GM23338 (cell line): ENCODE data around the gene PDIA6. TPM values are rescaled to one million over a fixed set of nuclear protein-coding genes. Genes with fewer than 3 reads are reported as not detected.

Experiments used
- ATAC-seq: fragments of 200-7000 bp; cut with Tn5 transposase; 3 replicates; pipeline ENCODE4 v1.9.1; 2020
- DNase-seq: peaks from one replicate; pipeline ENCODE4 v3.0.0-alpha.2; 2015; ENCODE audit warnings: low spot score
- H2AFZ ChIP-seq: fragments of 200-600 bp; sonication (generic); 2 replicates; pipeline ENCODE4 v1.8.0; 2016; ENCODE audit warnings: antibody characterized with exemption, mild to moderate bottlenecking, moderate library complexity
- H3F3A ChIP-seq: fragments of 200-600 bp; sonication (generic); replicated peaks from 2 replicates; pipeline ENCODE4 v1.8.0; 2017; ENCODE audit warnings: antibody characterized with exemption, mixed run types, low read depth
- H3K27ac ChIP-seq: fragments of 200-600 bp; sonication (generic); 2 replicates; pipeline ENCODE4 v1.6.1; 2016; ENCODE audit warnings: low read depth
- H3K27me3 ChIP-seq: fragments of 200-600 bp; sonication (generic); 2 replicates; pipeline ENCODE4 v1.8.0; 2016; ENCODE audit warnings: mild to moderate bottlenecking, mixed run types, moderate library complexity; ENCODE audit not compliant: insufficient read depth
- H3K36me3 ChIP-seq: fragments of 200-600 bp; sonication (generic); 2 replicates; pipeline ENCODE4 v1.8.0; 2016; ENCODE audit warnings: mild to moderate bottlenecking; ENCODE audit not compliant: insufficient read depth
- H3K4me1 ChIP-seq: fragments of 200-600 bp; sonication (generic); 2 replicates; pipeline ENCODE4 v1.8.0; 2016; ENCODE audit warnings: mild to moderate bottlenecking, moderate library complexity; ENCODE audit not compliant: insufficient read depth
- H3K4me2 ChIP-seq: fragments of 200-600 bp; sonication (generic); 2 replicates; pipeline ENCODE4 v1.7.1; 2017; ENCODE audit warnings: mixed run types
- H3K4me3 ChIP-seq: fragments of 200-600 bp; sonication (generic); 2 replicates; pipeline ENCODE4 v1.6.1; 2016; ENCODE audit warnings: mixed run types
- H3K79me2 ChIP-seq: fragments of 200-600 bp; sonication (generic); replicated peaks from 2 replicates; pipeline ENCODE4 v1.8.0; 2017; ENCODE audit warnings: mild to moderate bottlenecking; ENCODE audit not compliant: insufficient read depth
- H3K9me2 ChIP-seq: fragments of 200-600 bp; sonication (generic); 2 replicates; pipeline ENCODE4 v1.8.0; 2017; ENCODE audit not compliant: insufficient read depth
- H4K20me1 ChIP-seq: fragments of 200-600 bp; sonication (generic); replicated peaks from 2 replicates; pipeline ENCODE4 v1.8.0; 2017; ENCODE audit warnings: mild to moderate bottlenecking; ENCODE audit not compliant: insufficient read depth
- H3K27ac Mint-ChIP-seq: 2 replicates; pipeline ENCODE4 v1.8.0; 2020; ENCODE audit warnings: inconsistent platforms, mild to moderate bottlenecking, moderate library complexity, mixed read lengths
- H3K27me3 Mint-ChIP-seq: 3 replicates; pipeline ENCODE4 v1.8.0; 2022; ENCODE audit warnings: low read depth, mild to moderate bottlenecking, moderate library complexity, mixed read lengths, inconsistent platforms; ENCODE audit not compliant: insufficient read depth, poor library complexity
- H3K36me3 Mint-ChIP-seq: 3 replicates; pipeline ENCODE4 v1.8.0; 2021; ENCODE audit warnings: low read depth, mild to moderate bottlenecking, inconsistent platforms, moderate library complexity, mixed read lengths
- H3K4me1 Mint-ChIP-seq: 3 replicates; pipeline ENCODE4 v1.8.0; 2020; ENCODE audit warnings: mild to moderate bottlenecking, inconsistent platforms, mixed read lengths
- H3K4me3 Mint-ChIP-seq: 3 replicates; pipeline ENCODE4 v1.8.0; 2021; ENCODE audit warnings: moderate library complexity, mild to moderate bottlenecking, inconsistent platforms, mixed read lengths
- H3K9me3 Mint-ChIP-seq: 3 replicates; pipeline ENCODE4 v1.8.0; 2020; ENCODE audit warnings: moderate library complexity, mild to moderate bottlenecking, inconsistent platforms, mixed read lengths
- CREB1 ChIP-seq: fragments of 250-450 bp; sonication (Bioruptor Pico); IDR thresholded peaks from 2 replicates; pipeline ENCODE4 v1.5.0; 2020; ENCODE audit warnings: low read depth, mild to moderate bottlenecking, moderate library complexity
- EZH2 ChIP-seq: fragments of 200-600 bp; sonication (generic); IDR thresholded peaks from one replicate; pipeline ENCODE4 v1.8.0; 2017; ENCODE audit warnings: antibody characterized with exemption, mild to moderate bottlenecking, low read depth; ENCODE audit not compliant: unreplicated experiment
- EZH2phosphoT487 ChIP-seq: fragments of 200-600 bp; sonication (generic); IDR thresholded peaks from one replicate; pipeline ENCODE4 v1.8.1; 2018; ENCODE audit warnings: antibody characterized with exemption; ENCODE audit not compliant: unreplicated experiment
- JUNB ChIP-seq: IDR thresholded peaks from one replicate; pipeline ENCODE4 v1.6.1; 2016; ENCODE audit warnings: antibody characterized with exemption; ENCODE audit not compliant: unreplicated experiment
- NANOG ChIP-seq: IDR thresholded peaks from 2 replicates; pipeline ENCODE4 v1.6.1; 2016; ENCODE audit warnings: antibody characterized with exemption, borderline replicate concordance
- POLR2AphosphoS5 ChIP-seq: IDR thresholded peaks from 2 replicates; pipeline ENCODE4 v1.6.1; 2016; ENCODE audit warnings: antibody characterized with exemption, low read depth
- REST ChIP-seq: IDR thresholded peaks from one replicate; pipeline ENCODE4 v1.6.1; 2018; ENCODE audit warnings: antibody characterized with exemption; ENCODE audit not compliant: unreplicated experiment
- STAT1 ChIP-seq: IDR thresholded peaks from one replicate; pipeline ENCODE4 v1.6.1; 2016; ENCODE audit warnings: antibody characterized with exemption; ENCODE audit not compliant: unreplicated experiment
- ZNF114 ChIP-seq: fragments of 250-450 bp; sonication (Bioruptor Pico); IDR thresholded peaks from 2 replicates; pipeline ENCODE4 v1.5.0; 2020; ENCODE audit warnings: mild to moderate bottlenecking, moderate library complexity
- ZNF331 ChIP-seq: fragments of 250-450 bp; sonication (Bioruptor Pico); IDR thresholded peaks from 2 replicates; pipeline ENCODE4 v1.5.0; 2020; ENCODE audit warnings: low read depth, mild to moderate bottlenecking, moderate library complexity
- polyA plus RNA-seq: library from polyadenylated mRNA; unstranded; fragments of >200 nt; fragmentation: Nextera tagmentation; extraction: Ambion mirVana; gene quantifications from 2 replicates; pipeline ENCODE4 v1.2.1, GENCODE V29; 2016
- total RNA-seq: library from RNA; depleted of rRNA; stranded (reverse); fragments of >200 nt; shearing (Covaris generic); gene quantifications from 2 replicates; pipeline ENCODE4 v1.2.3, GENCODE V29; 2014
- TF ChIP-seq, protein P1 (sequence below): fragments of 250-450 bp; sonication (Bioruptor Pico); IDR thresholded peaks from 2 replicates; pipeline ENCODE4 v1.5.0; 2020; ENCODE audit warnings: mild to moderate bottlenecking, moderate library complexity
- TF ChIP-seq, protein P2 (sequence below): IDR thresholded peaks from 2 replicates; pipeline ENCODE4 v1.6.1; 2016; ENCODE audit warnings: antibody characterized with exemption
- TF ChIP-seq, protein P3 (sequence below), 2 experiments: fragments of 200-600 bp in 1 of 2; sonication (generic) in 1 of 2; conservative IDR thresholded peaks; 2 replicates each; pipeline versions ENCODE4 v1.5.1 to v1.6.1; 2016 to 2017; ENCODE audit warnings: antibody characterized with exemption in 2 of 2, low read depth in 2 of 2, mild to moderate bottlenecking in 2 of 2, moderate library complexity in 1 of 2

The PDIA6 gene
- total and polyA plus RNA-seq, 2 experiments from 2014 or later: 331 to 382 TPM

DNA sequence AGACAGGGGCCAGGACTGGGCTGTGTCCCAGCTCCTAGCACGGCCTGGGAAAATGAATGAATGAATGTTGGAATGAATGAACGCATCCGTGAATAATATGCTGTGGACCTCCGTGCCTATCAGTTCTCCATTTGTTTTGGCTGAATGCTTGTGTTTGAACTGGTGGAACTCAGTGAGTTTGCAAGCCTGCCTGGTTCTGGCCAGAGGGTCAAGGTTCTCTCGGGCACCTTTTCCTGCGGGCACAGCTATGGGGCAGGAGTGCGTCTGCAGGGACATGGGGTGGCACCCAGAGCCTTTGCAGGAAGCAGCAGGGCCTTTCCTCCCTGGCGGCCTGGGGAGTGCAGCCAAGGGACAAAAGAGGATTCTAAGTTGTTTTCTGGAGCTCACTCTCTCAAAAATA, 17.6 kb upstream of the PDIA6 start:
- peaks cover 17% of the 10 kb centered on the region for H3K4me1 Mint-ChIP-seq
- Histone ChIP-seq H3K4me1 (peaks cover 8% of the 10 kb centered on the region; the same call in 1 of the 2 replicates), H3K4me3 (no peak overlapping the region), H3K27ac (no peak overlapping the region), H3K9me2 (no peaks in the 10 kb centered on the region), H3K36me3 (no peaks in the 10 kb centered on the region), H2AFZ (no peak overlapping the region), H3K27me3 (no peaks in the 10 kb centered on the region), H3K79me2 (no peaks in the 10 kb centered on the region), H4K20me1 (no peaks in the 10 kb centered on the region), H3K4me2 (no peak overlapping the region), H3F3A (no peaks in the 10 kb centered on the region)
- peaks cover 16% of the 10 kb centered on the region for H3K27me3 Mint-ChIP-seq
- H3K9me3 Mint-ChIP-seq: no peaks in the 10 kb centered on the region
- no peaks in the 10 kb centered on the region for H3K36me3 Mint-ChIP-seq
- ATAC-seq (no peak), DNase-seq (no peak)
- H3K4me3 Mint-ChIP-seq: no peak overlapping the region
- TF ChIP-seq, protein P1, sequence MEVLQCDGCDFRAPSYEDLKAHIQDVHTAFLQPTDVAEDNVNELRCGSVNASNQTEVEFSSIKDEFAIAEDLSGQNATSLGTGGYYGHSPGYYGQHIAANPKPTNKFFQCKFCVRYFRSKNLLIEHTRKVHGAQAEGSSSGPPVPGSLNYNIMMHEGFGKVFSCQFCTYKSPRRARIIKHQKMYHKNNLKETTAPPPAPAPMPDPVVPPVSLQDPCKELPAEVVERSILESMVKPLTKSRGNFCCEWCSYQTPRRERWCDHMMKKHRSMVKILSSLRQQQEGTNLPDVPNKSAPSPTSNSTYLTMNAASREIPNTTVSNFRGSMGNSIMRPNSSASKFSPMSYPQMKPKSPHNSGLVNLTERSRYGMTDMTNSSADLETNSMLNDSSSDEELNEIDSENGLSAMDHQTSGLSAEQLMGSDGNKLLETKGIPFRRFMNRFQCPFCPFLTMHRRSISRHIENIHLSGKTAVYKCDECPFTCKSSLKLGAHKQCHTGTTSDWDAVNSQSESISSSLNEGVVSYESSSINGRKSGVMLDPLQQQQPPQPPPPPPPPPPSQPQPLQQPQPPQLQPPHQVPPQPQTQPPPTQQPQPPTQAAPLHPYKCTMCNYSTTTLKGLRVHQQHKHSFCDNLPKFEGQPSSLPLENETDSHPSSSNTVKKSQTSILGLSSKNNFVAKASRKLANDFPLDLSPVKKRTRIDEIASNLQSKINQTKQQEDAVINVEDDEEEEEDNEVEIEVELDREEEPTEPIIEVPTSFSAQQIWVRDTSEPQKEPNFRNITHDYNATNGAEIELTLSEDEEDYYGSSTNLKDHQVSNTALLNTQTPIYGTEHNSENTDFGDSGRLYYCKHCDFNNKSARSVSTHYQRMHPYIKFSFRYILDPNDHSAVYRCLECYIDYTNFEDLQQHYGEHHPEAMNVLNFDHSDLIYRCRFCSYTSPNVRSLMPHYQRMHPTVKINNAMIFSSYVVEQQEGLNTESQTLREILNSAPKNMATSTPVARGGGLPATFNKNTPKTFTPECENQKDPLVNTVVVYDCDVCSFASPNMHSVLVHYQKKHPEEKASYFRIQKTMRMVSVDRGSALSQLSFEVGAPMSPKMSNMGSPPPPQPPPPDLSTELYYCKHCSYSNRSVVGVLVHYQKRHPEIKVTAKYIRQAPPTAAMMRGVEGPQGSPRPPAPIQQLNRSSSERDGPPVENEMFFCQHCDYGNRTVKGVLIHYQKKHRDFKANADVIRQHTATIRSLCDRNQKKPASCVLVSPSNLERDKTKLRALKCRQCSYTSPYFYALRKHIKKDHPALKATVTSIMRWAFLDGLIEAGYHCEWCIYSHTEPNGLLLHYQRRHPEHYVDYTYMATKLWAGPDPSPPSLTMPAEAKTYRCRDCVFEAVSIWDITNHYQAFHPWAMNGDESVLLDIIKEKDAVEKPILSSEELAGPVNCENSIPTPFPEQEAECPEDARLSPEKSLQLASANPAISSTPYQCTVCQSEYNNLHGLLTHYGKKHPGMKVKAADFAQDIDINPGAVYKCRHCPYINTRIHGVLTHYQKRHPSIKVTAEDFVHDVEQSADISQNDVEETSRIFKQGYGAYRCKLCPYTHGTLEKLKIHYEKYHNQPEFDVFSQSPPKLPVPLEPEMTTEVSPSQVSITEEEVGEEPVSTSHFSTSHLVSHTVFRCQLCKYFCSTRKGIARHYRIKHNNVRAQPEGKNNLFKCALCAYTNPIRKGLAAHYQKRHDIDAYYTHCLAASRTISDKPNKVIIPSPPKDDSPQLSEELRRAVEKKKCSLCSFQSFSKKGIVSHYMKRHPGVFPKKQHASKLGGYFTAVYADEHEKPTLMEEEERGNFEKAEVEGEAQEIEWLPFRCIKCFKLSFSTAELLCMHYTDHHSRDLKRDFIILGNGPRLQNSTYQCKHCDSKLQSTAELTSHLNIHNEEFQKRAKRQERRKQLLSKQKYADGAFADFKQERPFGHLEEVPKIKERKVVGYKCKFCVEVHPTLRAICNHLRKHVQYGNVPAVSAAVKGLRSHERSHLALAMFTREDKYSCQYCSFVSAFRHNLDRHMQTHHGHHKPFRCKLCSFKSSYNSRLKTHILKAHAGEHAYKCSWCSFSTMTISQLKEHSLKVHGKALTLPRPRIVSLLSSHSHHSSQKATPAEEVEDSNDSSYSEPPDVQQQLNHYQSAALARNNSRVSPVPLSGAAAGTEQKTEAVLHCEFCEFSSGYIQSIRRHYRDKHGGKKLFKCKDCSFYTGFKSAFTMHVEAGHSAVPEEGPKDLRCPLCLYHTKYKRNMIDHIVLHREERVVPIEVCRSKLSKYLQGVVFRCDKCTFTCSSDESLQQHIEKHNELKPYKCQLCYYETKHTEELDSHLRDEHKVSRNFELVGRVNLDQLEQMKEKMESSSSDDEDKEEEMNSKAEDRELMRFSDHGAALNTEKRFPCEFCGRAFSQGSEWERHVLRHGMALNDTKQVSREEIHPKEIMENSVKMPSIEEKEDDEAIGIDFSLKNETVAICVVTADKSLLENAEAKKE (CRISPR knock-in tag): no peak
- TF ChIP-seq EZH2 (no peak), STAT1 (no peak), JUNB (no peak), POLR2AphosphoS5 (no peak), NANOG (no peak), REST (no peak), ZNF114 (CRISPR knock-in tag) (no peak), ZNF331 (CRISPR knock-in tag) (no peak), CREB1 (no peak), EZH2phosphoT487 (no peak)
- TF ChIP-seq, protein P2, sequence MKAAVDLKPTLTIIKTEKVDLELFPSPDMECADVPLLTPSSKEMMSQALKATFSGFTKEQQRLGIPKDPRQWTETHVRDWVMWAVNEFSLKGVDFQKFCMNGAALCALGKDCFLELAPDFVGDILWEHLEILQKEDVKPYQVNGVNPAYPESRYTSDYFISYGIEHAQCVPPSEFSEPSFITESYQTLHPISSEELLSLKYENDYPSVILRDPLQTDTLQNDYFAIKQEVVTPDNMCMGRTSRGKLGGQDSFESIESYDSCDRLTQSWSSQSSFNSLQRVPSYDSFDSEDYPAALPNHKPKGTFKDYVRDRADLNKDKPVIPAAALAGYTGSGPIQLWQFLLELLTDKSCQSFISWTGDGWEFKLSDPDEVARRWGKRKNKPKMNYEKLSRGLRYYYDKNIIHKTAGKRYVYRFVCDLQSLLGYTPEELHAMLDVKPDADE: no peak
- TF ChIP-seq, protein P3, sequence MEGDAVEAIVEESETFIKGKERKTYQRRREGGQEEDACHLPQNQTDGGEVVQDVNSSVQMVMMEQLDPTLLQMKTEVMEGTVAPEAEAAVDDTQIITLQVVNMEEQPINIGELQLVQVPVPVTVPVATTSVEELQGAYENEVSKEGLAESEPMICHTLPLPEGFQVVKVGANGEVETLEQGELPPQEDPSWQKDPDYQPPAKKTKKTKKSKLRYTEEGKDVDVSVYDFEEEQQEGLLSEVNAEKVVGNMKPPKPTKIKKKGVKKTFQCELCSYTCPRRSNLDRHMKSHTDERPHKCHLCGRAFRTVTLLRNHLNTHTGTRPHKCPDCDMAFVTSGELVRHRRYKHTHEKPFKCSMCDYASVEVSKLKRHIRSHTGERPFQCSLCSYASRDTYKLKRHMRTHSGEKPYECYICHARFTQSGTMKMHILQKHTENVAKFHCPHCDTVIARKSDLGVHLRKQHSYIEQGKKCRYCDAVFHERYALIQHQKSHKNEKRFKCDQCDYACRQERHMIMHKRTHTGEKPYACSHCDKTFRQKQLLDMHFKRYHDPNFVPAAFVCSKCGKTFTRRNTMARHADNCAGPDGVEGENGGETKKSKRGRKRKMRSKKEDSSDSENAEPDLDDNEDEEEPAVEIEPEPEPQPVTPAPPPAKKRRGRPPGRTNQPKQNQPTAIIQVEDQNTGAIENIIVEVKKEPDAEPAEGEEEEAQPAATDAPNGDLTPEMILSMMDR (conservative IDR thresholded peaks at IDR 0.05; ENCODE audit: low read depth in 2 of 2): no peak
- H3K27ac Mint-ChIP-seq: no peak overlapping the region
